GM23338 (cell line): ENCODE measurements around the gene APOL4. TPM values are rescaled to one million over a fixed set of nuclear protein-coding genes. Genes with fewer than 3 reads are reported as not detected.

ENCODE experiments used
- ATAC-seq: fragments of 200-7000 bp; cut with Tn5 transposase; 3 replicates; pipeline ENCODE4 v1.9.1; 2020
- DNase-seq: peaks from one replicate; pipeline ENCODE4 v3.0.0-alpha.2; 2015; ENCODE audit warnings: low spot score
- H2AFZ ChIP-seq: fragments of 200-600 bp; sonication (generic); 2 replicates; pipeline ENCODE4 v1.8.0; 2016; ENCODE audit warnings: antibody characterized with exemption, mild to moderate bottlenecking, moderate library complexity
- H3F3A ChIP-seq: fragments of 200-600 bp; sonication (generic); replicated peaks from 2 replicates; pipeline ENCODE4 v1.8.0; 2017; ENCODE audit warnings: antibody characterized with exemption, mixed run types, low read depth
- H3K27ac ChIP-seq: fragments of 200-600 bp; sonication (generic); 2 replicates; pipeline ENCODE4 v1.6.1; 2016; ENCODE audit warnings: low read depth
- H3K27me3 ChIP-seq: fragments of 200-600 bp; sonication (generic); 2 replicates; pipeline ENCODE4 v1.8.0; 2016; ENCODE audit warnings: mild to moderate bottlenecking, mixed run types, moderate library complexity; ENCODE audit not compliant: insufficient read depth
- H3K36me3 ChIP-seq: fragments of 200-600 bp; sonication (generic); 2 replicates; pipeline ENCODE4 v1.8.0; 2016; ENCODE audit warnings: mild to moderate bottlenecking; ENCODE audit not compliant: insufficient read depth
- H3K4me1 ChIP-seq: fragments of 200-600 bp; sonication (generic); 2 replicates; pipeline ENCODE4 v1.8.0; 2016; ENCODE audit warnings: mild to moderate bottlenecking, moderate library complexity; ENCODE audit not compliant: insufficient read depth
- H3K4me2 ChIP-seq: fragments of 200-600 bp; sonication (generic); 2 replicates; pipeline ENCODE4 v1.7.1; 2017; ENCODE audit warnings: mixed run types
- H3K4me3 ChIP-seq: fragments of 200-600 bp; sonication (generic); 2 replicates; pipeline ENCODE4 v1.6.1; 2016; ENCODE audit warnings: mixed run types
- H3K79me2 ChIP-seq: fragments of 200-600 bp; sonication (generic); replicated peaks from 2 replicates; pipeline ENCODE4 v1.8.0; 2017; ENCODE audit warnings: mild to moderate bottlenecking; ENCODE audit not compliant: insufficient read depth
- H3K9me2 ChIP-seq: fragments of 200-600 bp; sonication (generic); 2 replicates; pipeline ENCODE4 v1.8.0; 2017; ENCODE audit not compliant: insufficient read depth
- H4K20me1 ChIP-seq: fragments of 200-600 bp; sonication (generic); replicated peaks from 2 replicates; pipeline ENCODE4 v1.8.0; 2017; ENCODE audit warnings: mild to moderate bottlenecking; ENCODE audit not compliant: insufficient read depth
- H3K27ac Mint-ChIP-seq: 2 replicates; pipeline ENCODE4 v1.8.0; 2020; ENCODE audit warnings: inconsistent platforms, mild to moderate bottlenecking, moderate library complexity, mixed read lengths
- H3K27me3 Mint-ChIP-seq: 3 replicates; pipeline ENCODE4 v1.8.0; 2022; ENCODE audit warnings: low read depth, mild to moderate bottlenecking, moderate library complexity, mixed read lengths, inconsistent platforms; ENCODE audit not compliant: insufficient read depth, poor library complexity
- H3K36me3 Mint-ChIP-seq: 3 replicates; pipeline ENCODE4 v1.8.0; 2021; ENCODE audit warnings: low read depth, mild to moderate bottlenecking, inconsistent platforms, moderate library complexity, mixed read lengths
- H3K4me1 Mint-ChIP-seq: 3 replicates; pipeline ENCODE4 v1.8.0; 2020; ENCODE audit warnings: mild to moderate bottlenecking, inconsistent platforms, mixed read lengths
- H3K4me3 Mint-ChIP-seq: 3 replicates; pipeline ENCODE4 v1.8.0; 2021; ENCODE audit warnings: moderate library complexity, mild to moderate bottlenecking, inconsistent platforms, mixed read lengths
- H3K9me3 Mint-ChIP-seq: 3 replicates; pipeline ENCODE4 v1.8.0; 2020; ENCODE audit warnings: moderate library complexity, mild to moderate bottlenecking, inconsistent platforms, mixed read lengths
- CTCF ChIP-seq, 2 experiments: fragments of 200-600 bp in 1 of 2; sonication (generic) in 1 of 2; conservative IDR thresholded peaks; 2 replicates each; pipeline versions ENCODE4 v1.5.1 to v1.6.1; 2016 to 2017; ENCODE audit warnings: antibody characterized with exemption in 2 of 2, low read depth in 2 of 2, mild to moderate bottlenecking in 2 of 2, moderate library complexity in 1 of 2
- EZH2 ChIP-seq: fragments of 200-600 bp; sonication (generic); IDR thresholded peaks from one replicate; pipeline ENCODE4 v1.8.0; 2017; ENCODE audit warnings: antibody characterized with exemption, mild to moderate bottlenecking, low read depth; ENCODE audit not compliant: unreplicated experiment
- EZH2phosphoT487 ChIP-seq: fragments of 200-600 bp; sonication (generic); IDR thresholded peaks from one replicate; pipeline ENCODE4 v1.8.1; 2018; ENCODE audit warnings: antibody characterized with exemption; ENCODE audit not compliant: unreplicated experiment
- NANOG ChIP-seq: IDR thresholded peaks from 2 replicates; pipeline ENCODE4 v1.6.1; 2016; ENCODE audit warnings: antibody characterized with exemption, borderline replicate concordance
- POLR2AphosphoS5 ChIP-seq: IDR thresholded peaks from 2 replicates; pipeline ENCODE4 v1.6.1; 2016; ENCODE audit warnings: antibody characterized with exemption, low read depth
- STAT1 ChIP-seq: IDR thresholded peaks from one replicate; pipeline ENCODE4 v1.6.1; 2016; ENCODE audit warnings: antibody characterized with exemption; ENCODE audit not compliant: unreplicated experiment
- ZNF331 ChIP-seq: fragments of 250-450 bp; sonication (Bioruptor Pico); IDR thresholded peaks from 2 replicates; pipeline ENCODE4 v1.5.0; 2020; ENCODE audit warnings: low read depth, mild to moderate bottlenecking, moderate library complexity
- ZNF462 ChIP-seq: fragments of 250-450 bp; sonication (Bioruptor Pico); IDR thresholded peaks from 2 replicates; pipeline ENCODE4 v1.5.0; 2020; ENCODE audit warnings: mild to moderate bottlenecking, moderate library complexity
- polyA plus RNA-seq: library from polyadenylated mRNA; unstranded; fragments of >200 nt; fragmentation: Nextera tagmentation; extraction: Ambion mirVana; gene quantifications from 2 replicates; pipeline ENCODE4 v1.2.1, GENCODE V29; 2016
- total RNA-seq: library from RNA; depleted of rRNA; stranded (reverse); fragments of >200 nt; shearing (Covaris generic); gene quantifications from 2 replicates; pipeline ENCODE4 v1.2.3, GENCODE V29; 2014

The APOL4 gene
- total and polyA plus RNA-seq, 2 experiments from 2014 or later, result not detected

GRCh38 chr22:36160499-36160942 lies 41.1 kb downstream of the APOL4 start, which contains the start of gene APOL3 (continued):
- TF ChIP-seq EZH2 (no peak), EZH2phosphoT487 (no peak), NANOG (no peak), ZNF462 (CRISPR knock-in tag) (no peak), STAT1 (no peak), ZNF331 (CRISPR knock-in tag) (no peak)

GRCh38 chr22:36156515-36157419 lies 44.8 kb downstream of the APOL4 start:
- Histone ChIP-seq H3K4me2 (peak overlapping the region; percentile 28; the same call in 1 of the 2 replicates), H4K20me1 (no peaks in the 10 kb centered on the region), H3K27me3 (no peaks in the 10 kb centered on the region), H3K27ac (no peak overlapping the region), H3K9me2 (no peaks in the 10 kb centered on the region), H3K4me3 (no peak overlapping the region), H3K36me3 (no peaks in the 10 kb centered on the region), H3F3A (no peaks in the 10 kb centered on the region), H3K4me1 (peaks cover 17% of the 10 kb centered on the region; the same call in 1 of the 2 replicates), H2AFZ (peak overlapping the region; percentile 84), H3K79me2 (no peaks in the 10 kb centered on the region)
- ATAC-seq (peak; percentile 80), DNase-seq (peak; percentile 72)
- Mint-ChIP-seq H3K27ac (peak overlapping the region; percentile 69), H3K4me1 (peaks cover 28% of the 10 kb centered on the region), H3K4me3 (no peak overlapping the region; the same call in 2 of the 3 replicates), H3K27me3 (peaks cover 11% of the 10 kb centered on the region), H3K9me3 (peaks cover 6% of the 10 kb centered on the region; the same call in 2 of the 3 replicates), H3K36me3 (no peaks in the 10 kb centered on the region)
- TF ChIP-seq POLR2AphosphoS5 (no peak), CTCF (conservative IDR thresholded peaks at IDR 0.05; ENCODE audit: low read depth in 2 of 2) (no peak)
